ENCODE results near the gene CCDC69. TPM values are rescaled to one million over a fixed set of nuclear protein-coding genes. Genes with fewer than 3 reads are reported as not detected.

CCDC69 gene
- total RNA-seq, 1 experiment from 2014 or later: 241 TPM

DNA sequence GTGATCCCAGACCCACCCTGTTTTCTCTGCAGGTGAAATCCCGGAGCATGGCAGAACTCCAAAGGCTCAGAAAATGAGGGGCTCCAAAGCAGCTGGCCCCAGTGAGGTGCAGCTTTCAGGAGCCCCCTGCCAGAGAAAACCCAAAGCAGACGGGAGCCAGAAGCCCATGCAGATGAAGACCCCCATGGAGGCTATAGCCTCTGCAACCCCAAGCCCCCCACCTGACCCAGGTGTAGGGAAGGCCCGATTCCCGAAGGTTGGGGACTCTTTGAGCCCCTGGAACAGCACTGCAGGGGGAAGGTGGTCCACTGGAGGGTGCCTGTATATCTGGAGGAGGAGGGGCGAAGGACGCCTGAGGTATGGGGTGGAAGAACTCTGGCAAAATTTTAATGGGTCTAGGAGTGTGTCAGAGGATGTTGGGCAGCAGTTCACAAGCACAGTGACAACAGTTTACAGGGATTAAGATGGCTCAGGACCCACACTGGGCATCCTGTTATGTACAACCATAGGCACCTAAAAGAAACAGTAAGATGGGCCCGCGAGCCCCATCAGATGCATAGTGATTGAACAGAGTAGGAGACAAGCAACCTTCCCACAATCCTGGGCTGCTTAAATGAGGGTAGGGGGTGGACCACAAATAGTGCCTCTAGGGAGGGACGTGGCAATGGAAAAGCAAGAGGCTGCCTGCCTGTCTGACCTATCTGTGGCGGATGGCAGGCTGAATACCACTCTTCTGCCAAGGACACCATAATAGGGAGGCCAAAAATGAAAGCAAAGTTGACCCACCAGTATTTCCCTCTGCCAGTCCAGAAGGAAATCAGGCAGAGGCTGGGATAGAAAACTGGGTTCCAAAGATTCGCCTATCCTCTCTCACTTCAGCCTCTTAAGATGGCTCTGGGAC lies 49.9 kb downstream of the CCDC69 start:
- Histone ChIP-seq H3K27me3 (ENCODE audit: low read length) (no peaks in the 10 kb centered on the region), H3K27ac (ENCODE audit: low read length) (no peak overlapping the region), H4K20me1 (ENCODE audit: insufficient read depth, low read depth, low read length) (no peaks in the 10 kb centered on the region), H3K79me2 (ENCODE audit: low read length) (no peaks in the 10 kb centered on the region), H3K4me2 (ENCODE audit: low read depth, low read length, poor library complexity, severe bottlenecking) (no peak overlapping the region), H3K9me3 (ENCODE audit: low read length) (no peaks in the 10 kb centered on the region), H3K36me3 (ENCODE audit: insufficient read depth, low read length) (peaks cover 26% of the 10 kb centered on the region), H2AFZ (ENCODE audit: low read length) (no peak overlapping the region), H3K4me3 (ENCODE audit: low read length) (no peak overlapping the region), H3K4me1 (ENCODE audit: low read length) (peaks cover 49% of the 10 kb centered on the region), H3K9me2 (replicated peaks; ENCODE audit: insufficient read depth, low read length) (no peaks in the 10 kb centered on the region), H3K9ac (ENCODE audit: low read length) (no peak overlapping the region)
- DNase-seq: no peak

DNA sequence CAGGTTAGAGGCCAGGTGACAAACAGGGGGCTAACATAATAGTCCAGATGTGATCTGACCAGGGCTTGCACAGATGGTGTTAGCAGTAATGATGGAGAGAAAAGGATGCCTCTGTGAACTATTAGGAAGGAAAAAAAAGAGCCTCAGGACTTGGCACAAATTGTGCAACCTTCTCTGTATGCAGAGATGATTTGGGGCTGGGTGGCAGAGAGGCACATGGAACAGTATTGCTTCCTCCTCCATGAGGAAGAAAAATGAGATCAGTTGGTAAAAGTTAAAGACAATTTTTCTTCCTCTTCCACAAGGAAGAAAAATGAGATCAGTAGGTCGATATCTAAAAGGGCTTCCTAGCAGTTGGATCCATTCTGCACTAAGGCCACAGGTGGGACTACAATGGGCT lies 52.4 kb downstream of the CCDC69 start:
- H3K9ac ChIP-seq (ENCODE audit: low read length): no peak overlapping the region
- DNase-seq: no peak
- no peaks in the 10 kb centered on the region for H4K20me1 ChIP-seq (ENCODE audit: insufficient read depth, low read depth, low read length)
- H3K27me3 ChIP-seq (ENCODE audit: low read length): no peaks in the 10 kb centered on the region
- H3K4me2 ChIP-seq (ENCODE audit: low read depth, low read length, poor library complexity, severe bottlenecking): peak overlapping the region; percentile 7
- no peaks in the 10 kb centered on the region for H3K9me2 ChIP-seq (replicated peaks; ENCODE audit: insufficient read depth, low read length)
- H3K27ac ChIP-seq (ENCODE audit: low read length): peak overlapping the region; percentile 81
- peaks cover 13% of the 10 kb centered on the region for H3K36me3 ChIP-seq (ENCODE audit: insufficient read depth, low read length)
- no peak overlapping the region for H3K4me3 ChIP-seq (ENCODE audit: low read length)
- no peak overlapping the region for H2AFZ ChIP-seq (ENCODE audit: low read length)
- no peaks in the 10 kb centered on the region for H3K79me2 ChIP-seq (ENCODE audit: low read length)
- H3K4me1 ChIP-seq (ENCODE audit: low read length): peaks cover 41% of the 10 kb centered on the region
- H3K9me3 ChIP-seq (ENCODE audit: low read length): no peaks in the 10 kb centered on the region

DNA sequence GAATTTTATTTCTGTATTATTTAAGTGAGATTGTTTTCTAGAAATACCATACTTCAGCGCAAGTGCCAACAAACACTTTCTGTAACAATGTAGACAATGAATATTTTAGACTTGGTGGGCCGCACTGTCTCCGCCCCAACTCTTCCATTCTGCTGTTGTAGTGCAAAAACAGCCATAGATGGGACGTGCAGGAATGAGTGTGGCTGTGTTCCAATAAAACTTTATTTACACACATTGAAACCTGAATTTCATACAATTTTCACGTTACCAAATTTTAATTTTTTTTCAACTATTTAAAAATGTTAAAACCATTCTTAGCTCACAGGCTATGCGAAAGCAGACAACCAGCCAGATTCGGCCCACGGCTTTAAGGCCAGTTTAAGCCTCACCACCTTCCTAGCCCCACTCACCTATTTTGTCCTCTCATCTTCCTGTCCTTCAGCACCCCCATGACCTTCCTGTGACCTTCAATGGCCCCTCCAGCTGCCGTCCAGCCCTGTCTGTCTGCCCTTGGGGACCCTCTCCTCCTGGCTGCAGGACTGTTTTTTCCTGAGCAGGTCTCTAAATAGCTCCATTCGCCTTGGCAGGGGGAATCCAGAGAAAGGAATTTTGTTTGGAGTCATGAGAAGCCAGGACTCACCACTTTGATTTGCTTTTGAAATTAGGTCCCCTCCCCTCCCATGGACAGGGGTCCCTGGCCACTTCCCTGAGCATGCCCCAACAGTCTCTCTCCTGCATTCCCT lies 55.1 kb downstream of the CCDC69 start:
- Histone ChIP-seq H3K27ac (ENCODE audit: low read length) (peak overlapping the region; percentile 81), H3K4me1 (ENCODE audit: low read length) (peaks cover 58% of the 10 kb centered on the region), H2AFZ (ENCODE audit: low read length) (no peak overlapping the region), H3K79me2 (ENCODE audit: low read length) (no peaks in the 10 kb centered on the region), H3K36me3 (ENCODE audit: insufficient read depth, low read length) (0 out of 2 replicates have a peak, but pooled peaks cover 2% of the 10 kb centered on the region), H3K9me3 (ENCODE audit: low read length) (no peaks in the 10 kb centered on the region), H3K9ac (ENCODE audit: low read length) (no peak overlapping the region), H3K27me3 (ENCODE audit: low read length) (no peaks in the 10 kb centered on the region), H3K4me3 (ENCODE audit: low read length) (no peak overlapping the region), H4K20me1 (ENCODE audit: insufficient read depth, low read depth, low read length) (no peaks in the 10 kb centered on the region), H3K9me2 (replicated peaks; ENCODE audit: insufficient read depth, low read length) (no peaks in the 10 kb centered on the region), H3K4me2 (ENCODE audit: low read depth, low read length, poor library complexity, severe bottlenecking) (no peak overlapping the region)
- DNase-seq: no peak

DNA sequence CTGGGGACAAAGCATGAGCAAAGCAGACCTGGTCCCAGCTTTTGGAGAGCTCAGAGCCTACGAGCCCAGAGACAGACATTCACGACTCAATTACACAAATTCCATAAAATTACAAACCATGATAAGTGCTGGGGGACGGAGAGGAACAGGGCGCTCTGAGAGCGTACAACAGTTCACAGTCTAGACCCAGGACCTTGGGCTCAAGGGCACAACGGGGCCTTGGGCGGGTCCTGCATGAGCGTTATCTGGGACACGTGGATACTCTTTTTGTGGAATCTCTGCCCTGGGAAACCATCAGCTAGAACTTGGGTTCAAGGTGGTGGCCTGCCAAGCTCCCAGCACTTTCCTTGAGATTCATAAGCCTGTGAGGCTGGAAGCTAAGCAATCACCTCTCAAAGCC lies 56.9 kb downstream of the CCDC69 start:
- no peak overlapping the region for H3K4me2 ChIP-seq (ENCODE audit: low read depth, low read length, poor library complexity, severe bottlenecking)
- peak overlapping the region; percentile 81 for H3K27ac ChIP-seq (ENCODE audit: low read length)
- H3K9me2 ChIP-seq (replicated peaks; ENCODE audit: insufficient read depth, low read length): no peaks in the 10 kb centered on the region
- H3K4me3 ChIP-seq (ENCODE audit: low read length): no peak overlapping the region
- peaks cover 56% of the 10 kb centered on the region for H3K4me1 ChIP-seq (ENCODE audit: low read length)
- H3K36me3 ChIP-seq (ENCODE audit: insufficient read depth, low read length): no peaks in the 10 kb centered on the region
- H3K9ac ChIP-seq (ENCODE audit: low read length): no peak overlapping the region
- H3K79me2 ChIP-seq (ENCODE audit: low read length): no peaks in the 10 kb centered on the region
- H3K9me3 ChIP-seq (ENCODE audit: low read length): no peaks in the 10 kb centered on the region
- H2AFZ ChIP-seq (ENCODE audit: low read length): no peak overlapping the region
- DNase-seq: no peak
- H3K27me3 ChIP-seq (ENCODE audit: low read length): no peaks in the 10 kb centered on the region
- no peaks in the 10 kb centered on the region for H4K20me1 ChIP-seq (ENCODE audit: insufficient read depth, low read depth, low read length)

DNA sequence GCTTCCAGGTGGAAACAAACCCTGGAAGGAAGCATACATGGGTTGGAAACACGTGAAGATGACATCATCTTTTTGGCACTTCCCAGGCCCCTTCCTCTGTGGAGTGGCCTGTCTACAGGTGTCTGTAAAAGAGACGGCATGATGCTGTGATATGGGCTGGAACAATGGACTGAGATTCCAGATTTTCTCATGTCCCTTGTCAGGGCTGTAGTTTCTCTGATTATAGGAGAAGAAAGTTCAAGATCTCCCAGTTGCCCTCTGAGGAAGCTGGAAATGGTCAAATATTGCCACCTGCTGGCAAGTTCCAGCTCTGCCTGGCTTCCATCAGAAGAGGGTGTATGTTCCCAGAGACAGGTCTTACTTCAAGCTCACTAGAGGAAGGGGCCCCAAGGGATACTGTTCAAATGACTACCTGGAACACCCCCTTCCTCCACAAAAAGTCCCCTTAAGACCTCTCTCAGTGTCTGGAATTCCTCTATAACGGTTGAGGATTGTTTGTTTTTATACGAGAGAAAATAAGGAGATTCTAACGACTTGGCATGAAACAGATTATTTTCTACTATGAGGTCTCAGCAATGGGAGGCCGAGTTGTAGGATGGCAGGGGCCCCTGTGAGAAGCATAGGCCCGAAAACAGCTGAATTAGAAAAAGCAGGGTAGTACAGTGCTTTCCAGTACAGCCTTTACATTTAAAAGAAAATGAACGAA lies 59.1 kb downstream of the CCDC69 start:
- Histone ChIP-seq H3K79me2 (ENCODE audit: low read length) (no peaks in the 10 kb centered on the region), H3K9me3 (ENCODE audit: low read length) (no peaks in the 10 kb centered on the region), H3K36me3 (ENCODE audit: insufficient read depth, low read length) (no peaks in the 10 kb centered on the region), H3K9me2 (replicated peaks; ENCODE audit: insufficient read depth, low read length) (no peaks in the 10 kb centered on the region), H4K20me1 (ENCODE audit: insufficient read depth, low read depth, low read length) (no peaks in the 10 kb centered on the region), H3K4me2 (ENCODE audit: low read depth, low read length, poor library complexity, severe bottlenecking) (peak overlapping the region; percentile 6), H3K4me3 (ENCODE audit: low read length) (no peak overlapping the region), H2AFZ (ENCODE audit: low read length) (no peak overlapping the region), H3K27ac (ENCODE audit: low read length) (peak overlapping the region; percentile 81), H3K9ac (ENCODE audit: low read length) (peak overlapping the region; percentile 6), H3K4me1 (ENCODE audit: low read length) (peaks cover 42% of the 10 kb centered on the region), H3K27me3 (ENCODE audit: low read length) (no peaks in the 10 kb centered on the region)
- peak; percentile 93 for DNase-seq

DNA sequence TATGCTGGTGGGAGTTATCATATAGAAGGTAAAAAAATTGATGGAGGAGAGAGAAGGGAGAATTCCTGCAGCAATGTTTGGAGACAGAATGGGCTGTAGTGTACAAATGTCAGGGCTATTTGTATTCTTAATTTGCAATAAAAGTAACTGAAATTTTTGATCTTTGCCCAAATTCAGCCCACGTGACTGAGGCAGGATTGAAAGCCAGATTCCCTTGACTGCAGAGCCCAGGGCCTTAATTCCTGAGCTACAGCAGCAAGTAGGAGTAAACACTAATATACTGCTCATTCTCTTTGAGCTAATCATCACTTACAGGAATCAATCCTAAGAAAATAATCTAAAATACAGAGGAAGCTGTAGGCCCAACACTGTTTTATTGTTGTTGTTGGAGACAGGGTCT lies 61.1 kb downstream of the CCDC69 start:
- Histone ChIP-seq H3K4me3 (ENCODE audit: low read length) (no peak overlapping the region), H3K36me3 (ENCODE audit: insufficient read depth, low read length) (no peaks in the 10 kb centered on the region), H3K27me3 (ENCODE audit: low read length) (no peaks in the 10 kb centered on the region), H2AFZ (ENCODE audit: low read length) (no peak overlapping the region), H3K79me2 (ENCODE audit: low read length) (peaks cover 10% of the 10 kb centered on the region), H3K4me2 (ENCODE audit: low read depth, low read length, poor library complexity, severe bottlenecking) (no peak overlapping the region), H4K20me1 (ENCODE audit: insufficient read depth, low read depth, low read length) (no peaks in the 10 kb centered on the region), H3K9me3 (ENCODE audit: low read length) (no peaks in the 10 kb centered on the region), H3K9me2 (replicated peaks; ENCODE audit: insufficient read depth, low read length) (no peaks in the 10 kb centered on the region), H3K9ac (ENCODE audit: low read length) (no peak overlapping the region), H3K27ac (ENCODE audit: low read length) (no peak overlapping the region), H3K4me1 (ENCODE audit: low read length) (peaks cover 47% of the 10 kb centered on the region)
- no peak for DNase-seq

DNA sequence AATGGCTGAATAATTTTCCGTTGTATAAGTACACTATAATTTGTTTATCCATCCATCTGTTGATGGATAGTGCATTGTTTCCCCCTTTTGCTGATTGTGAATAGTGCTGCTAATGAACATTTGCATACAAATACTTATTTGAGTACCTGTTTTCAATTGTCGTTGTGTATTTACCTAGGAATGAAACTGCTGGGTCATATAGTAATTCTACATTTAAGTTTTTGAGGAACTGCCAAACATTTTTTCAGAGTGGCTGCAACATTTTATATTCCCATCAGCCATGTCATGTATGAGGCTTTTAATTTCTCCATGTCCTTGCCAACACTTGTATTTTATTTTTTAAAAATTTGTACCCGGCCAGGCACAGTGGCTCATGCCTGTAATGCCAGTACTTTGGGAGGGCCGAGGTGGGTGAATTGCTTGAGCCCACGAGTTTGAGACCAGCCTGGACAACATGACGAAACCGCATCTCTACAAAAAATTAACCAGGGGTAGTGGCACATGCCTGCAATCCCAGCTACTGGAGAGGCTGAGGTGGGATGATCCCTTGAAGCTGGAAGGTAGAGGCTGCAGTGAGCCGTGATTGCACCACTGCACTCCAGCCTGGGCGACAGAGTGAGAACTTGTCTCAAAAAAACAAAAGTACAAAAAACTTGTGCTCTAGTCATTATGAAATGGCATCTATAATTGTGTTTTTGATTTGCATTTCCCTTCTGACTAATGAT lies 64.1 kb downstream of the CCDC69 start:
- Histone ChIP-seq H2AFZ (ENCODE audit: low read length) (0 out of 2 replicates have a peak overlapping the region, but pooled peaks have one; percentile 27), H3K36me3 (ENCODE audit: insufficient read depth, low read length) (no peaks in the 10 kb centered on the region), H3K4me2 (ENCODE audit: low read depth, low read length, poor library complexity, severe bottlenecking) (peak overlapping the region; percentile 53), H3K9me3 (ENCODE audit: low read length) (no peaks in the 10 kb centered on the region), H3K79me2 (ENCODE audit: low read length) (peaks cover 40% of the 10 kb centered on the region), H3K4me3 (ENCODE audit: low read length) (peak overlapping the region; percentile 28; the same call in 1 of the 2 replicates), H3K27ac (ENCODE audit: low read length) (peak overlapping the region; percentile 52), H3K9ac (ENCODE audit: low read length) (peak overlapping the region; percentile 36), H3K4me1 (ENCODE audit: low read length) (peaks cover 56% of the 10 kb centered on the region), H4K20me1 (ENCODE audit: insufficient read depth, low read depth, low read length) (no peaks in the 10 kb centered on the region), H3K9me2 (replicated peaks; ENCODE audit: insufficient read depth, low read length) (no peaks in the 10 kb centered on the region), H3K27me3 (ENCODE audit: low read length) (no peaks in the 10 kb centered on the region)
- no peak for DNase-seq

Data from Karpas-422 (cell line).